Calu3 (cell line): Measurements from ENCODE around the gene CLASP2. TPM values are rescaled to one million over a fixed set of nuclear protein-coding genes. Genes with fewer than 3 reads are reported as not detected.
A peak's percentile ranks its signal among the peaks of the same experiment; 100 is the strongest.

Source experiments
- BruUV-seq: library from RNA; stranded (reverse); fragments of 400-500 nt; replicated peaks from 2 replicates; lab custom pipeline; 2021; lab: Mats Ljungman, UMichigan
- CTCF ChIA-PET: fragments of 300-600 bp; sonication (Branson Sonifier 250); formaldehyde crosslinking; loops from one replicate; lab custom pipeline; 2022; ENCODE audit warnings: antibody characterized with exemption; lab: Charles Lee
- DNase-seq: peaks from one replicate; pipeline ENCODE4 v3.0.0; 2022
- H3K27ac Mint-ChIP-seq: one replicate; pipeline ENCODE4 v1.8.0; 2022; ENCODE audit warnings: mixed read lengths; ENCODE audit not compliant: unreplicated experiment
- H3K27me3 Mint-ChIP-seq: one replicate; pipeline ENCODE4 v1.8.0; 2022; ENCODE audit warnings: mixed read lengths; ENCODE audit not compliant: unreplicated experiment
- H3K36me3 Mint-ChIP-seq: one replicate; pipeline ENCODE4 v1.8.0; 2022; ENCODE audit warnings: mild to moderate bottlenecking, moderate library complexity, mixed read lengths; ENCODE audit not compliant: insufficient read depth, unreplicated experiment
- H3K4me1 Mint-ChIP-seq: one replicate; pipeline ENCODE4 v1.8.0; 2022; ENCODE audit warnings: mild to moderate bottlenecking, low read depth, mixed read lengths; ENCODE audit not compliant: unreplicated experiment
- H3K4me3 Mint-ChIP-seq: one replicate; pipeline ENCODE4 v1.8.0; 2022; ENCODE audit warnings: mild to moderate bottlenecking, low read depth, moderate library complexity, mixed read lengths; ENCODE audit not compliant: unreplicated experiment
- H3K9me3 Mint-ChIP-seq: one replicate; pipeline ENCODE4 v1.8.0; 2022; ENCODE audit warnings: low read depth, mixed read lengths; ENCODE audit not compliant: unreplicated experiment
- CTCF ChIP-seq: fragments of 200-600 bp; IDR thresholded peaks from one replicate; pipeline ENCODE4 v1.8.0; 2022; ENCODE audit warnings: antibody characterized with exemption; ENCODE audit not compliant: unreplicated experiment
- intact Hi-C: fragments of 100-400 bp; cut with micrococcal nuclease; formaldehyde crosslinking; loops from one replicate; pipeline ENCODE4 v1.10.0; 2022; ENCODE audit not compliant: unreplicated experiment
- total RNA-seq: library from RNA; stranded (reverse); gene quantifications from 2 replicates; pipeline ENCODE4 v1.2.3, GENCODE V29; 2022

CLASP2 gene
- total RNA-seq, 1 experiment from 2014 or later = 56.4 TPM

- H3K36me3 Mint-ChIP-seq = no peaks in the 10 kb centered on the region
- no peak overlapping the region for H3K4me3 Mint-ChIP-seq
- TF ChIP-seq CTCF = no peak
- no TSS peak for BruUV-seq
- CTCF ChIA-PET = no interaction called here
- peaks cover 51% of the 10 kb centered on the region for H3K27me3 Mint-ChIP-seq
- no peaks in the 10 kb centered on the region for H3K4me1 Mint-ChIP-seq
- H3K27ac Mint-ChIP-seq = no peak overlapping the region
- intact Hi-C loops = no loop called here
- DNase-seq = no peak
- peaks cover 2% of the 10 kb centered on the region for H3K9me3 Mint-ChIP-seq
Measured at GRCh38 chr3:33737146-33737545, 19.1 kb upstream of the CLASP2 start.

- no peaks in the 10 kb centered on the region for H3K4me1 Mint-ChIP-seq
Measured at GRCh38 chr3:33732394-33732793, 14.3 kb upstream of the CLASP2 start.

GRCh38 chr3:33729993-33730392, 11.9 kb upstream of the CLASP2 start:
- no peaks in the 10 kb centered on the region for H3K4me1 Mint-ChIP-seq
- H3K9me3 Mint-ChIP-seq = peaks cover 10% of the 10 kb centered on the region
- no peak for TF ChIP-seq CTCF
- no peak for DNase-seq
- CTCF ChIA-PET = interaction anchor here (0.6 kb wide), 1 partner anchor 204 kb away, joined by 3 read pairs; no protein-coding TSS in a partner anchor
- no TSS peak for BruUV-seq
- H3K27me3 Mint-ChIP-seq = peaks cover 12% of the 10 kb centered on the region
- no peaks in the 10 kb centered on the region for H3K36me3 Mint-ChIP-seq
- H3K27ac Mint-ChIP-seq = no peak overlapping the region
- intact Hi-C loops = no loop called here
- H3K4me3 Mint-ChIP-seq = no peak overlapping the region

More at GRCh38 chr3:33732394-33732793, 14.3 kb upstream of the CLASP2 start:
- no peak for DNase-seq
- intact Hi-C loops = no loop called here
- no TSS peak for BruUV-seq
- Mint-ChIP-seq H3K36me3 (no peaks in the 10 kb centered on the region), H3K9me3 (peaks cover 10% of the 10 kb centered on the region), H3K4me3 (no peak overlapping the region), H3K27me3 (peaks cover 36% of the 10 kb centered on the region), H3K27ac (no peak overlapping the region)
- TF ChIP-seq CTCF = peak; percentile 31
- CTCF ChIA-PET = no interaction called here

- H3K27me3 Mint-ChIP-seq = no peaks in the 10 kb centered on the region
- H3K4me3 Mint-ChIP-seq = no peak overlapping the region
- no TSS peak for BruUV-seq
- intact Hi-C loops = no loop called here
- H3K27ac Mint-ChIP-seq = no peak overlapping the region
- H3K4me1 Mint-ChIP-seq = no peaks in the 10 kb centered on the region
- DNase-seq = no peak
- no peak for TF ChIP-seq CTCF
- CTCF ChIA-PET = no interaction called here
- no peaks in the 10 kb centered on the region for H3K36me3 Mint-ChIP-seq
- H3K9me3 Mint-ChIP-seq = no peaks in the 10 kb centered on the region
Measured at GRCh38 chr3:33724256-33724655, 6.2 kb upstream of the CLASP2 start.
